ENCODE data around the gene PUSL1. TPM values are rescaled to one million over a fixed set of nuclear protein-coding genes. Genes with fewer than 3 reads are reported as not detected.
A peak's percentile ranks its signal among the peaks of the same experiment; 100 is the strongest.

PUSL1 gene, protein sequence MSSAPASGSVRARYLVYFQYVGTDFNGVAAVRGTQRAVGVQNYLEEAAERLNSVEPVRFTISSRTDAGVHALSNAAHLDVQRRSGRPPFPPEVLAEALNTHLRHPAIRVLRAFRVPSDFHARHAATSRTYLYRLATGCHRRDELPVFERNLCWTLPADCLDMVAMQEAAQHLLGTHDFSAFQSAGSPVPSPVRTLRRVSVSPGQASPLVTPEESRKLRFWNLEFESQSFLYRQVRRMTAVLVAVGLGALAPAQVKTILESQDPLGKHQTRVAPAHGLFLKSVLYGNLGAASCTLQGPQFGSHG
- total RNA-seq, result 46.5 and 92.7 TPM in 2 replicates

DNA sequence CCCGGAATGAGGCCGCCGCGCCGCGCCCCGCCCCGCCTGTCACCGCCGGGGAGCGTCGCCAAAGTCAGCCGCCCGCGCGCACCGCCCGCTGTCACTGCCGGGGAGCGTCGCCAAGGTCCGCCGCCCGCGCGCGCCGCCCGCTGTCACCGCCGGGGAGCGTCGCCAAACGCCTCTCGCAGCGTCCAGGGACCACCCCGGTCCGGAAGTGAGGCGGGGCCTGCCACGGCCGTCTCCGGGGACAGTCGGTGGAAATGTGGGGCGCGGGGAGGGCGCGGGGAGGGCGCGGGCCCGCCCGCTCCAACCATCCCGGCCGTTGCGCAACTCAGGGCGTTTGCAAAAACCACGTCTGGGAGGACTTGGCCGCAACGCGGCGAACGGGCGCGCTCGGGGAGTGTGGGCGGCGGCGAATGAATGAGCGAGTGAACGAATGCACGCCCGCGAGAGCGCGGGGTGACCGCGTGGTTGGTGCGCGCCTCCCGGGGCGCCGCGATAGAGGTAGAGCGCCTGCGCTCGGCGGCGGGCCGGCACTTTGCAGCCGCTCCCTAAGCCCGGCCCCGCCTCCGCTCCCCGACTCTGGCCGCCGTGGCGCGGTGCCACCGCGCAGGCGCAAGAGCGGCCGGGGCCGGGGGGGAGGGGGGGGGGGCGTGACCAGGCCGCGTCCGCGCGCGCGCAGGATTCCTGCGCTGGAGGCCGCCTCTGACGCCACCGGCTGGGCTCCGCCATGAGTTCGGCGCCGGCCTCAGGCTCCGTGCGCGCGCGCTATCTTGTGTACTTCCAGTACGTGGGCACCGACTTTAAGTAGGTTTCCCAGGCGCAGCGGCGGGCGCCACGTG is at the start of gene PUSL1, which contains the start of gene ACAP3:
TSS of gene PUSL1 (plus strand) at position 675 of the 833 bp plus-strand sequence. CDS start at position 722, 47 bp downstream.
TSS of gene ACAP3 (minus strand) at position 8 of the 833 bp plus-strand sequence. CDS start 115 bp downstream, outside the sequence.
- peak within 1 kb of the TSS; percentile 87 for H3K4me3 ChIP-seq (ENCODE audit: low read depth, low read length)

DNA sequence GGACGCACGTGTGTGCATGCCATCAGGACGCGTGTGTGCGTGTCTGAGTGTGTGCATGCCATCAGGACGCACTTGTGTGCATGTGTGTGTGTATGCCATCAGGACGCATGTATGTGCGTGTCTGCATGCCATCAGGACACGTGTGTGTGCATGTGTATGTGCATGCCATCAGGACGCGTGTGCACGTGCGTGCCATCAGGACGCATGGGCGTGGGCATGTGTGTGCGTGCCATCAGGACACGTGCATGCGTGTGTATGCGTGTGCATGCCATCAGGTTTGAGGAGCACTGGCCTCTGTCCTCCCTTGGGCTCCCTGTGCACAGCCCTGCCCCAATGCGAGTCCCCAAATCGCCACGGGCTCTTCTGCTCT is 49.3 kb upstream of the PUSL1 start:
- H3K4me3 ChIP-seq (ENCODE audit: low read depth, low read length), result no peak overlapping the region
- no peak for DNase-seq (ENCODE audit: low read depth)
- TF ChIP-seq, protein P1, sequence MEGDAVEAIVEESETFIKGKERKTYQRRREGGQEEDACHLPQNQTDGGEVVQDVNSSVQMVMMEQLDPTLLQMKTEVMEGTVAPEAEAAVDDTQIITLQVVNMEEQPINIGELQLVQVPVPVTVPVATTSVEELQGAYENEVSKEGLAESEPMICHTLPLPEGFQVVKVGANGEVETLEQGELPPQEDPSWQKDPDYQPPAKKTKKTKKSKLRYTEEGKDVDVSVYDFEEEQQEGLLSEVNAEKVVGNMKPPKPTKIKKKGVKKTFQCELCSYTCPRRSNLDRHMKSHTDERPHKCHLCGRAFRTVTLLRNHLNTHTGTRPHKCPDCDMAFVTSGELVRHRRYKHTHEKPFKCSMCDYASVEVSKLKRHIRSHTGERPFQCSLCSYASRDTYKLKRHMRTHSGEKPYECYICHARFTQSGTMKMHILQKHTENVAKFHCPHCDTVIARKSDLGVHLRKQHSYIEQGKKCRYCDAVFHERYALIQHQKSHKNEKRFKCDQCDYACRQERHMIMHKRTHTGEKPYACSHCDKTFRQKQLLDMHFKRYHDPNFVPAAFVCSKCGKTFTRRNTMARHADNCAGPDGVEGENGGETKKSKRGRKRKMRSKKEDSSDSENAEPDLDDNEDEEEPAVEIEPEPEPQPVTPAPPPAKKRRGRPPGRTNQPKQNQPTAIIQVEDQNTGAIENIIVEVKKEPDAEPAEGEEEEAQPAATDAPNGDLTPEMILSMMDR (conservative IDR thresholded peaks at IDR 0.05; ENCODE audit: low read depth, low read length), result no peak

More for the DNA sequence above, at the start of gene PUSL1, which contains the start of gene ACAP3:
- TF ChIP-seq, protein P1 (conservative IDR thresholded peaks at IDR 0.05; ENCODE audit: low read depth, low read length), result no peak
- no peak for DNase-seq (ENCODE audit: low read depth)

DNA sequence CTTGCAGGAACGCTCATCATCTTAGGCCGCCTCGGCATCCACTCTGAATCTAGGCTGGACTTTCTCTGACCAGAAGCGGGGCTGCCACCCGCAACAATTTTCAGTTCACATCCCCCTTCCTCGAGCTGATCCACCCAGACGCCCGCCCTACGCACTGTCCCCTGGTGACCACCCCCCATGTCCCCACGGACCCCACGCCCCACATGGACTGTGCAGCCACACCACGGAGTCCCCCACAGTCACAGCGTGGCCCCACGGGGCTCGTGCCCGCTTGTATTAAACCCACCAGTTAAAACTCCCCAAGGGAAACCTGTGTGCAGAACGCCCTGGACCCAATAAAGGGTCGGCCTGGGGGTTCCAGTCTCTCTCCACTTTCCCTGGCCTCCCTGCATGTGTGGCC is 48.9 kb upstream of the PUSL1 start:
- TF ChIP-seq, protein P1 (conservative IDR thresholded peaks at IDR 0.05; ENCODE audit: low read depth, low read length), result no peak

DNA sequence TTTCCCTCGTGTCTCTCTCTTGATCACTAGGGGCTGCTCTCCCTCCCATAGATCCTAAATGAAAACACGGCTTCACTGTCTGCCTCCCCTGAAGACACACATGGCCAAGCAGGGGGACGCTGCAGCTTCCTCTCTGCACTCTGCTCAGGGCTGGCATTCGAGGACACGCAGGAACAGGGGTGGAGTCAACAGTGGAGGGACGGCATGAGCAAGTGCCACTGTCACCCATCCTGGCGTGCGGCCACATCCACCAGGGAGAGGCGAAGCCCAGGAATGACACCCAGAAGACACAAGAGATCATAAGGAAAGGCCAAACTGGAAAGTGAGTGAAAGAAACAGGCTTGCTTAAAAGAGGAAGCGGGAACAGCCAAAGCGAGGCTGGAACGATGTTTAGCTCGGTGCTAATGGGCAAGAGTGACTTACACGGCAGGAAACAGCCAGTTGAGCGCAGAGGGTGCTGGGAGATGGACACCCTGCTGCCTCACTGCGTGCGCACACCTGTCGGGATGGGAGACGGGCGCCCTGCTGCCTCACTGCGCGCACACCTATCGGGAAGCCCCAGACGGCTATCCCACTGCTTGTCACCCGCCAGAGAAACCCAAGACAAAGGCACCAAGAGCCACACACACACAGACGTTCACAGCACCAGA is 48.3 kb upstream of the PUSL1 start:
- TF ChIP-seq, protein P1 (conservative IDR thresholded peaks at IDR 0.05; ENCODE audit: low read depth, low read length), result no peak
- H3K4me3 ChIP-seq (ENCODE audit: low read depth, low read length), result no peak overlapping the region
- no peak for DNase-seq (ENCODE audit: low read depth)

More for the DNA sequence above, 48.9 kb upstream of the PUSL1 start:
- DNase-seq (ENCODE audit: low read depth), result no peak
- no peak overlapping the region for H3K4me3 ChIP-seq (ENCODE audit: low read depth, low read length)

DNA sequence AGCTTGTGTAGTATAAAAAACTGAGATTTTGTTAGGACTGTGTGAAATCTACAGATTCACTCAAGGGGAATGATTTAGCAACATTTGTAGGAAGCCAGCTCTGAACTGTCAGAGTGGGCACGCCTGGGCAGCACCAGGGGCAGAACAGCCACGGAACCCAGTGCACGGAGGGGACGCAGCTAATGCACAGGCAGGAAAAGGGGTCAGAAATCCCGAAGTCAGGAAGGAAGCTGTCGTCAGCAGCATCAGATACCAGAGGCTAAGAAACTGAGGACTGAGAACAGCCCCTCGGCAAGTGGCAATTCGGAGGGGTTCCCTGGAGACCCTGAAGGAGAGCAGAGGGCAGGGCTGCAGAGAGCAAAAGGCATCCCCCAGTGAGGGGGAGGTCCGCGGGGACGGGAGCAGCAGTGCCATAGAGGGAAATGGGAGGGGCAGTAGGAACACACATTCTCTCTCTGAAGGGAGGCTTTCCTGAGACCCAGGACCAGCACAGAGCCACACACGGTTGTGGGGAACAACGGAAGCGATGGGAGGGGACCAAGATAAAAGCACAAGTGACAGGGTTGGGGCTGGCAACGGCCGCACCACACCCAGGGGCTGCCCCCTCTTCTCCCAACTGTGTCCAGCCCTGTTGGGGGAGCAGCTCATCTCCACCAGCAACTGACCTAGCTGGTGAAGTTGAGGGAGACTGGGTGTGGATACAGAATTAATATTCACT is 47.4 kb upstream of the PUSL1 start:
- TF ChIP-seq, protein P1 (conservative IDR thresholded peaks at IDR 0.05; ENCODE audit: low read depth, low read length), result no peak
- DNase-seq (ENCODE audit: low read depth), result no peak
- H3K4me3 ChIP-seq (ENCODE audit: low read depth, low read length), result no peak overlapping the region

DNA sequence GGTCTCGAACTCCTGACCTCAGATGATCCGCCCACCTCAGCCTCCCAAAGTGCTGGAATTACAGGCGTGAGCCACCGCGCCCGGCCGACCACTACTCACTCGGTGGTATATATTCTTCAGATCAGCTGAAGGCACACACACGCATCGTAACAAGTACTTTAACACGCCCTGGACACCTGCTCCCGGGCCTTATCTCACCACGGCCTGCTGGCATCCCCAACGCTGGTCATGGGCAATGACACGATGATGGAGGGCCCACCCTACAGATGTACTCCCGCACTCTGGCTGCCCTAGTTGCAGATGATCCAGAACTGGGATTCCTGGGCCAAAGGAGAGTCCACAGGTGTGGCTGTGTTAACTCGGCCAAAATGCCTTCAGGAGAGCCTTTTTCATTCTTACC is 46.3 kb upstream of the PUSL1 start:
- TF ChIP-seq, protein P1 (conservative IDR thresholded peaks at IDR 0.05; ENCODE audit: low read depth, low read length), result no peak
- no peak overlapping the region for H3K4me3 ChIP-seq (ENCODE audit: low read depth, low read length)
- no peak for DNase-seq (ENCODE audit: low read depth)

Measured in epithelial cell of proximal tubule (primary cell).